RWPE1 (cell line): ENCODE measurements around the gene KRT7.
A peak's percentile ranks its signal among the peaks of the same experiment; 100 is the strongest.
"Not testable (repeated sequence)": the region's sequence is repeated elsewhere in the genome, so short reads cannot be mapped to it uniquely, and the experiment has no call there.

Experiments
- CTCF ChIA-PET: fragments of 350-600 bp; sonication (Branson Sonifier 250); formaldehyde crosslinking; extraction: SDS; loops from one replicate; lab custom pipeline; 2021; lab: Yijun Ruan, JAX
- POLR2A ChIA-PET: fragments of 400-600 bp; formaldehyde crosslinking; extraction: SDS; loops from one replicate; lab custom pipeline; 2020; ENCODE audit warnings: antibody characterized with exemption; ENCODE audit not compliant: low non-redundant PET; lab: Yijun Ruan, JAX
- DNase-seq: peaks from one replicate; pipeline ENCODE4 v3.0.0; 2012; ENCODE audit warnings: low spot score
- H3K27ac ChIP-seq: fragments of 450-650 bp; 2 replicates; pipeline ENCODE4 v1.5.1; 2017
- CTCF ChIP-seq: fragments of 450-650 bp; conservative IDR thresholded peaks from 2 replicates; pipeline ENCODE4 v1.5.1; 2017; ENCODE audit warnings: low read depth, mild to moderate bottlenecking

Gene KRT7

DNA sequence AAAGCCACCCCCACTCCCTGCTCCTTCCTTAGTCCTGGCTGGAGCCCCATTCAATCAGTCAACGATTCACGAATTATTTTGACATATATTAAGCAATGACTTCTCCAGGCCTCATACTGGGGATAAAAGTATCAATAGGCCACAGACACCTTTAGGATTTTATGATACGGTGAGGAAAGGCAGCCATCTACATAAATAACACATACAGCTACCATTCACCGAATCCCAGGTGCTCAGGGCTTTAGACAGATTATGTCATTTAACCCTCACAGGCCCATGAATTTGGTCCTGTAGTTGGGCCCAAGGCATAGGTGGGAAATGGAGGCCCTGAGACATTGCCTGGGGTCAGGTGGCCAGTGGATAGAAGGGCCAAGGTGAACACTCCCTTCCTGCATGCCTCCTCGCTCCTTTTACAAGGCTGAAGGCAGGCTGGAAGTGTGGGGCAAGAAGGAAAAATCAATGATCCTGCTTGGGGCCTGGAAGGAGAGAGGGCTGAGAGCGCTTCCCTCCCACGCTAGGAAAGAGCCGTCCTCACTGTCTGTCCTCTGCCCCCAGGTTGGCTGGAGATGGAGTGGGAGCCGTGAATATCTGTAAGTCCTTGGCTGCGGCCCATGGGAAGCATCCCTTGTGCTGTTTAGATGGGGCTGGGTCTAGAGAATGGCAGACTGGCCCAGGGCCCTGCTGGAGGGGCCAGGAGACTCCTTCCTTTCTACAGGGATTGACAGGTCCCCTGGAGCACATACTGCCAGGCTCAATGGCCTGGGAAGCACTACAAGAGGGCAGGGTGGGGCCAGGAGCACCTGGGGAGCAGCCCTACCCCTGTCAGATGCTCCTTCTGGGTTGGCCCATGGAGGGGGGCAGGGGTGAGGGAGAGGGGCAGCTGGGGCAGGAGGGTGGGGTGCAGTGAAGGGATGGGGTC is 14.8 kb downstream of the KRT7 start:
- TF ChIP-seq CTCF = no peak
- no peak for DNase-seq
- peak overlapping the region; percentile 100 for H3K27ac ChIP-seq
- ChIA-PET CTCF (interaction anchor here (1.4 to 1.6 kb wide), 2 partner anchors 31 to 91 kb away, joined by 3 to 8 read pairs; no protein-coding TSS in a partner anchor), POLR2A (interaction anchor here (0.5 kb wide), 1 partner anchor 92 kb away, joined by 3 read pairs; no protein-coding TSS in a partner anchor)

- ChIA-PET POLR2A (interaction anchor here (0.5 kb wide), 2 partner anchors 91 to 1375 kb away, joined by 3 to 4 read pairs; no protein-coding TSS in a partner anchor), CTCF (interaction anchor here (0.6 to 1.6 kb wide), 3 partner anchors 30 to 92 kb away, joined by 3 to 8 read pairs (median 4); no protein-coding TSS in a partner anchor)
- no peak for DNase-seq
- peak overlapping the region; percentile 100 for H3K27ac ChIP-seq
- no peak for TF ChIP-seq CTCF
Measured at GRCh38 chr12:52248541-52249461, 15.8 kb downstream of the KRT7 start.

- no peak for TF ChIP-seq CTCF
- peak overlapping the region; percentile 100 for H3K27ac ChIP-seq
- CTCF ChIA-PET = interaction anchor here (1.4 to 1.6 kb wide), 3 partner anchors 30 to 93 kb away, joined by 3 to 8 read pairs (median 5); no protein-coding TSS in a partner anchor
- POLR2A ChIA-PET = no interaction called here
- DNase-seq = no peak
Measured at GRCh38 chr12:52249511-52250047, 16.5 kb downstream of the KRT7 start.

- no peak for TF ChIP-seq CTCF
- ChIA-PET POLR2A (no interaction called here), CTCF (interaction anchor here (0.7 to 2.0 kb wide), 3 partner anchors 28 to 57 kb away, joined by 4 to 8 read pairs (median 5); no protein-coding TSS in a partner anchor)
- H3K27ac ChIP-seq = peak overlapping the region; percentile 100
- no peak for DNase-seq
Measured at GRCh38 chr12:52250048-52250990, 17.3 kb downstream of the KRT7 start.

- ChIA-PET POLR2A (no interaction called here), CTCF (interaction anchor here (0.6 to 2.0 kb wide), 7 partner anchors 19 to 329 kb away, joined by 3 to 8 read pairs (median 4); no protein-coding TSS in a partner anchor)
- peak overlapping the region; percentile 100 for H3K27ac ChIP-seq
- DNase-seq = no peak
- no peak for TF ChIP-seq CTCF
Measured at GRCh38 chr12:52251367-52252051, 18.5 kb downstream of the KRT7 start.

GRCh38 chr12:52252175-52252615 is 19.2 kb downstream of the KRT7 start:
- DNase-seq, POLR2A ChIA-PET: not testable (repeated sequence)
- CTCF ChIA-PET = interaction anchor here (0.6 to 2.0 kb wide), 6 partner anchors 18 to 328 kb away, joined by 3 to 8 read pairs (median 4); no protein-coding TSS in a partner anchor
- H3K27ac ChIP-seq = peak overlapping the region; percentile 57
